ENCODE data around the gene CAMK2N2. TPM values are rescaled to one million over a fixed set of nuclear protein-coding genes. Genes with fewer than 3 reads are reported as not detected.

Gene CAMK2N2
- total and polyA plus RNA-seq, 9 of the 15 experiments (the other 6 are each of a cell fraction or from before 2014, with no cell fraction given): 0.08 to 0.22 (median 0.11) TPM; not detected in 5

DNA sequence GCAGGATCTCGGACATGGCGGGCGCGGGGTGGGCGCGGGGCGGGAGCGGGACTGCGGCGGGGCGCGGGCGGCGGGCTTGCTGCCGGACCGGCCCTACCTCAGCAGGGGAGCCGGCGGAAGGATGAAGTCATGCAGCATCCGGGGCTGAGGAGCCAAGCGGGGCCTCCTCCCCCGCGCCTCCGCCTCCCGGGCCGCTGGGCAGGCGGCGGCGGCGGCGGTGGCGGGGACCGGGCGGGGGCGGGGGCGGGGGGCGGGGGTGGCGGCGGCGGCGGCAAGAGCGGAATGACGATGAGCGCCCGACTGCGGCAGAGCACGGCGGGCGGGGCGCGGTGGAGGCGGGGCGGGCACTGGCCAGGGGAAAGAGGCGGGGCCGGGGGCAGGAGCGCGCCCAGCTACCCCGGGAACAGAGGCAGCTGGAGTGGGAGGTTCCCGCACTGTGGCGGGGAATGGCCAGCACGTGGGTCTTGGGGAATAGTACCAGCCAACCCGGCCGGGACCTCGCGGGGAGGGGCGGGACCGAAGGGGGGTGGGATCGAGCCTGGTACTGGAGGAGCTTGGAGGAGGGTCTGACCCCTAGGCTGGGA lies at the start of gene CAMK2N2 (continued):
- TF ChIP-seq MGA (IDR thresholded peaks at IDR 0.05): peak; percentile 51; the same call in 1 of the 2 replicates
- no peak for TF ChIP-seq CREB5 (CRISPR knock-in tag; IDR thresholded peaks at IDR 0.05)
- peak; percentile 52 for TF ChIP-seq GABPA (tag; conservative IDR thresholded peaks at IDR 0.05; ENCODE audit: low read depth)
- TF ChIP-seq, protein P1, sequence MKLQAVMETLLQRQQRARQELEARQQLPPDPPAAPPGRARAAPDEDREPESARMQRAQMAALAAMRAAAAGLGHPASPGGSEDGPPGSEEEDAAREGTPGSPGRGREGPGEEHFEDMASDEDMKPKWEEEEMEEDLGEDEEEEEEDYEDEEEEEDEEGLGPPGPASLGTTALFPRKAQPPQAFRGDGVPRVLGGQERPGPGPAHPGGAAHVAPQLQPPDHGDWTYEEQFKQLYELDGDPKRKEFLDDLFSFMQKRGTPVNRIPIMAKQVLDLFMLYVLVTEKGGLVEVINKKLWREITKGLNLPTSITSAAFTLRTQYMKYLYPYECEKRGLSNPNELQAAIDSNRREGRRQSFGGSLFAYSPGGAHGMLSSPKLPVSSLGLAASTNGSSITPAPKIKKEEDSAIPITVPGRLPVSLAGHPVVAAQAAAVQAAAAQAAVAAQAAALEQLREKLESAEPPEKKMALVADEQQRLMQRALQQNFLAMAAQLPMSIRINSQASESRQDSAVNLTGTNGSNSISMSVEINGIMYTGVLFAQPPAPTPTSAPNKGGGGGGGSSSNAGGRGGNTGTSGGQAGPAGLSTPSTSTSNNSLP (IDR thresholded peaks at IDR 0.05; ENCODE audit: borderline replicate concordance, low read depth, low read length): no peak
- TF ChIP-seq MNT (conservative IDR thresholded peaks at IDR 0.05): peak; percentile 19 to 60; a peak in 1 of 4 replicates
- TF ChIP-seq VEZF1 (CRISPR knock-in tag; IDR thresholded peaks at IDR 0.05): peak; percentile 86

All from K562 (cell line).